HepG2 (cell line): ENCODE results near the gene VSX1. TPM values are rescaled to one million over a fixed set of nuclear protein-coding genes. Genes with fewer than 3 reads are reported as not detected.
A peak's percentile ranks its signal among the peaks of the same experiment; 100 is the strongest.

ENCODE experiments used
- SNAI1 ChIP-seq: sonication (generic); formaldehyde crosslinking; IDR thresholded peaks from 2 replicates; pipeline ENCODE4 v1.5.0; 2020; ENCODE audit warnings: mild to moderate bottlenecking, missing genetic modification reagents, borderline replicate concordance
- YY1 ChIP-seq: IDR thresholded peaks from 2 replicates; pipeline ENCODE4 v1.6.1; 2011; ENCODE audit warnings: low read length, low read depth, moderate library complexity, mild to moderate bottlenecking; ENCODE audit not compliant: insufficient read depth, insufficient replicate concordance
- ZNF430 ChIP-seq: sonication (generic); formaldehyde crosslinking; IDR thresholded peaks from 2 replicates; pipeline ENCODE4 v1.9.0; 2021; ENCODE audit warnings: mild to moderate bottlenecking, missing genetic modification reagents
- ZNF547 ChIP-seq: sonication (generic); formaldehyde crosslinking; IDR thresholded peaks from 2 replicates; pipeline ENCODE4 v1.5.1; 2020; ENCODE audit warnings: mild to moderate bottlenecking, missing genetic modification reagents
- ZNF564 ChIP-seq: sonication (generic); formaldehyde crosslinking; IDR thresholded peaks from 2 replicates; pipeline ENCODE4 v1.8.1; 2023; ENCODE audit warnings: mild to moderate bottlenecking, missing genetic modification reagents
- ZSCAN12 ChIP-seq: sonication (generic); formaldehyde crosslinking; IDR thresholded peaks from 2 replicates; pipeline ENCODE4 v1.9.0; 2021; ENCODE audit warnings: mild to moderate bottlenecking, missing genetic modification reagents
- polyA plus RNA-seq, 8 experiments: library from polyadenylated mRNA; depleted of rRNA in 3 of 8; stranded (reverse) in 7 of 8; unstranded in 1 of 8; fragments of >200 nt; fragmentation: Illumina TruSeq in 4 of 8; extraction: Trizol in 4 of 8; gene quantifications; 2 replicates each; pipeline versions ENCODE4 v1.2.1 to v1.2.3, GENCODE V29; 2011 to 2016; ENCODE audit warnings: low read depth in 4 of 8, missing spikeins in 1 of 8, mixed read lengths in 1 of 8; ENCODE audit not compliant: insufficient read depth in 1 of 8
- total RNA-seq, 5 experiments: library from RNA; depleted of rRNA; stranded (reverse); fragments of >200 nt; fragmentation: Illumina TruSeq; extraction: Trizol; gene quantifications; 2 replicates each; pipeline ENCODE4 v1.2.3, GENCODE V29; 2016; ENCODE audit warnings: low read depth in 1 of 5
- TF ChIP-seq, protein P1 (sequence below): sonication (generic); formaldehyde crosslinking; IDR thresholded peaks from 2 replicates; pipeline ENCODE4 v1.5.0; 2020; ENCODE audit warnings: mild to moderate bottlenecking, missing genetic modification reagents, borderline replicate concordance
- TF ChIP-seq, protein P2 (sequence below): IDR thresholded peaks from 2 replicates; pipeline ENCODE4 v1.6.1; 2012; ENCODE audit warnings: low read depth, low read length, improper control_type of control experiment
- TF ChIP-seq, protein P3 (sequence below): sonication (generic); formaldehyde crosslinking; IDR thresholded peaks from 2 replicates; pipeline ENCODE4 v1.4.0; 2020; ENCODE audit warnings: missing genetic modification reagents, mild to moderate bottlenecking, borderline replicate concordance
- TF ChIP-seq, protein P4 (sequence below): sonication (generic); formaldehyde crosslinking; IDR thresholded peaks from 2 replicates; pipeline ENCODE4 v1.8.0; 2022; ENCODE audit warnings: missing genetic modification reagents, low read depth, mild to moderate bottlenecking, borderline replicate concordance

The VSX1 gene
- total and polyA plus RNA-seq, 2 of the 13 experiments (the other 11 are each of a cell fraction or from before 2014, with no cell fraction given): 0.04 TPM; not detected in 1

DNA sequence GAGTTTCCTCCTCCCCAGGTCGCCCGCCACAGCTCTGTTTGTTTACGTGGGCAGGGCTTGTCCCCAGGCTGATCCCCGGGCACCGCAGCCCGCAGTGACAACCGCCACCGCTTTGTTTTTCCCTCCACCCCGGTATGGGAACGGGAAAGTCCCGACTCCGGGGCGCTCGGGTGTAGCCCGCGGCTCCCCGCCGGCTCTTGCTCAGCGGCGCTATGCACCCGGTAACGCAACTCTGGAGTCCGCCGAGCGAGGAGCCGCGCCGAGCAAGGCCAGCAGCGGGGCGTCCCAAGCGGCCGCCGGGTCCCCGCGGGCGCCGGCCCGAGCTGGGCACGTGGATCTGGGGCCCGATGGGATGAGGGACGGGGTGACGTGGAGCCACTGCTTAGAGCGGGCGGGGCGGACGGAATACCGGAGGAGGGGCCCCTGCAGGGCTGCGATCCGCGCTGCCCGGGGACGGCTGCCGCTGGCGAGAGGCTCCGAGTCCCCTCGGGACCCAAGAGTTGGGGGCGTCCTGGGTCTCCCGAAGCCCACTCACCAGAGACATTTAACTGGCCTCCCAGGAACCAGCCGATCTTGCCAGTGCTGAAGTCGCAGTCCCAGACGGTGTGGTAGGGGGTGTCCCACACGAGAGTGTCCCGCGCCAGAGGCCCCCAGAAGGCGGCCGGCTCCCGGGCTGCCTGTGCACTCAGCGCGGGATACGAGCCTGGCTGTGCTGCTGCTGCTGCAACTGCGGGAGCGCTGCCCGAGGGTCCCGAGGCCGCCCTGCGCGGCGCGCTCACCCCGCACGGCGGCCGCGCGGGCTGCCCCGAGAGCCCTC lies 24.5 kb downstream of the VSX1 start (continued):
- TF ChIP-seq, protein P1, sequence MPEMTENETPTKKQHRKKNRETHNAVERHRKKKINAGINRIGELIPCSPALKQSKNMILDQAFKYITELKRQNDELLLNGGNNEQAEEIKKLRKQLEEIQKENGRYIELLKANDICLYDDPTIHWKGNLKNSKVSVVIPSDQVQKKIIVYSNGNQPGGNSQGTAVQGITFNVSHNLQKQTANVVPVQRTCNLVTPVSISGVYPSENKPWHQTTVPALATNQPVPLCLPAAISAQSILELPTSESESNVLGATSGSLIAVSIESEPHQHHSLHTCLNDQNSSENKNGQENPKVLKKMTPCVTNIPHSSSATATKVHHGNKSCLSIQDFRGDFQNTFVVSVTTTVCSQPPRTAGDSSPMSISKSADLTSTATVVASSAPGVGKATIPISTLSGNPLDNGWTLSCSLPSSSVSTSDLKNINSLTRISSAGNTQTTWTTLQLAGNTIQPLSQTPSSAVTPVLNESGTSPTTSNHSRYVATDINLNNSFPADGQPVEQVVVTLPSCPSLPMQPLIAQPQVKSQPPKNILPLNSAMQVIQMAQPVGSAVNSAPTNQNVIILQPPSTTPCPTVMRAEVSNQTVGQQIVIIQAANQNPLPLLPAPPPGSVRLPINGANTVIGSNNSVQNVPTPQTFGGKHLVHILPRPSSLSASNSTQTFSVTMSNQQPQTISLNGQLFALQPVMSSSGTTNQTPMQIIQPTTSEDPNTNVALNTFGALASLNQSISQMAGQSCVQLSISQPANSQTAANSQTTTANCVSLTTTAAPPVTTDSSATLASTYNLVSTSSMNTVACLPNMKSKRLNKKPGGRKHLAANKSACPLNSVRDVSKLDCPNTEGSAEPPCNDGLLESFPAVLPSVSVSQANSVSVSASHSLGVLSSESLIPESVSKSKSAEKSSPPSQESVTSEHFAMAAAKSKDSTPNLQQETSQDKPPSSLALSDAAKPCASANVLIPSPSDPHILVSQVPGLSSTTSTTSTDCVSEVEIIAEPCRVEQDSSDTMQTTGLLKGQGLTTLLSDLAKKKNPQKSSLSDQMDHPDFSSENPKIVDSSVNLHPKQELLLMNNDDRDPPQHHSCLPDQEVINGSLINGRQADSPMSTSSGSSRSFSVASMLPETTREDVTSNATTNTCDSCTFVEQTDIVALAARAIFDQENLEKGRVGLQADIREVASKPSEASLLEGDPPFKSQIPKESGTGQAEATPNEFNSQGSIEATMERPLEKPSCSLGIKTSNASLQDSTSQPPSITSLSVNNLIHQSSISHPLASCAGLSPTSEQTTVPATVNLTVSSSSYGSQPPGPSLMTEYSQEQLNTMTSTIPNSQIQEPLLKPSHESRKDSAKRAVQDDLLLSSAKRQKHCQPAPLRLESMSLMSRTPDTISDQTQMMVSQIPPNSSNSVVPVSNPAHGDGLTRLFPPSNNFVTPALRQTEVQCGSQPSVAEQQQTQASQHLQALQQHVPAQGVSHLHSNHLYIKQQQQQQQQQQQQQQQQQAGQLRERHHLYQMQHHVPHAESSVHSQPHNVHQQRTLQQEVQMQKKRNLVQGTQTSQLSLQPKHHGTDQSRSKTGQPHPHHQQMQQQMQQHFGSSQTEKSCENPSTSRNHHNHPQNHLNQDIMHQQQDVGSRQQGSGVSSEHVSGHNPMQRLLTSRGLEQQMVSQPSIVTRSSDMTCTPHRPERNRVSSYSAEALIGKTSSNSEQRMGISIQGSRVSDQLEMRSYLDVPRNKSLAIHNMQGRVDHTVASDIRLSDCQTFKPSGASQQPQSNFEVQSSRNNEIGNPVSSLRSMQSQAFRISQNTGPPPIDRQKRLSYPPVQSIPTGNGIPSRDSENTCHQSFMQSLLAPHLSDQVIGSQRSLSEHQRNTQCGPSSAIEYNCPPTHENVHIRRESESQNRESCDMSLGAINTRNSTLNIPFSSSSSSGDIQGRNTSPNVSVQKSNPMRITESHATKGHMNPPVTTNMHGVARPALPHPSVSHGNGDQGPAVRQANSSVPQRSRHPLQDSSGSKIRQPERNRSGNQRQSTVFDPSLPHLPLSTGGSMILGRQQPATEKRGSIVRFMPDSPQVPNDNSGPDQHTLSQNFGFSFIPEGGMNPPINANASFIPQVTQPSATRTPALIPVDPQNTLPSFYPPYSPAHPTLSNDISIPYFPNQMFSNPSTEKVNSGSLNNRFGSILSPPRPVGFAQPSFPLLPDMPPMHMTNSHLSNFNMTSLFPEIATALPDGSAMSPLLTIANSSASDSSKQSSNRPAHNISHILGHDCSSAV (CRISPR knock-in tag): no peak
- TF ChIP-seq, protein P2, sequence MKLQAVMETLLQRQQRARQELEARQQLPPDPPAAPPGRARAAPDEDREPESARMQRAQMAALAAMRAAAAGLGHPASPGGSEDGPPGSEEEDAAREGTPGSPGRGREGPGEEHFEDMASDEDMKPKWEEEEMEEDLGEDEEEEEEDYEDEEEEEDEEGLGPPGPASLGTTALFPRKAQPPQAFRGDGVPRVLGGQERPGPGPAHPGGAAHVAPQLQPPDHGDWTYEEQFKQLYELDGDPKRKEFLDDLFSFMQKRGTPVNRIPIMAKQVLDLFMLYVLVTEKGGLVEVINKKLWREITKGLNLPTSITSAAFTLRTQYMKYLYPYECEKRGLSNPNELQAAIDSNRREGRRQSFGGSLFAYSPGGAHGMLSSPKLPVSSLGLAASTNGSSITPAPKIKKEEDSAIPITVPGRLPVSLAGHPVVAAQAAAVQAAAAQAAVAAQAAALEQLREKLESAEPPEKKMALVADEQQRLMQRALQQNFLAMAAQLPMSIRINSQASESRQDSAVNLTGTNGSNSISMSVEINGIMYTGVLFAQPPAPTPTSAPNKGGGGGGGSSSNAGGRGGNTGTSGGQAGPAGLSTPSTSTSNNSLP: no peak
- TF ChIP-seq YY1 (peak; percentile 1), ZNF564 (CRISPR knock-in tag) (peak; percentile 51; the same call in 1 of the 2 replicates), ZNF547 (CRISPR knock-in tag) (peak; percentile 94), ZNF430 (CRISPR knock-in tag) (peak; percentile 85; the same call in 1 of the 2 replicates), SNAI1 (no peak), ZSCAN12 (CRISPR knock-in tag) (no peak; the same call in 1 of the 2 replicates)
- TF ChIP-seq, protein P3, sequence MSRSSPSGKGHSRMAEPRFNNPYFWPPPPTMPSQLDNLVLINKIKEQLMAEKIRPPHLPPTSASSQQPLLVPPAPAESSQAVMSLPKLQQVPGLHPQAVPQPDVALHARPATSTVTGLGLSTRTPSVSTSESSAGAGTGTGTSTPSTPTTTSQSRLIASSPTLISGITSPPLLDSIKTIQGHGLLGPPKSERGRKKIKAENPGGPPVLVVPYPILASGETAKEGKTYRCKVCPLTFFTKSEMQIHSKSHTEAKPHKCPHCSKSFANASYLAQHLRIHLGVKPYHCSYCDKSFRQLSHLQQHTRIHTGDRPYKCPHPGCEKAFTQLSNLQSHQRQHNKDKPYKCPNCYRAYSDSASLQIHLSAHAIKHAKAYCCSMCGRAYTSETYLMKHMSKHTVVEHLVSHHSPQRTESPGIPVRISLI (CRISPR knock-in tag): no peak
- TF ChIP-seq, protein P4, sequence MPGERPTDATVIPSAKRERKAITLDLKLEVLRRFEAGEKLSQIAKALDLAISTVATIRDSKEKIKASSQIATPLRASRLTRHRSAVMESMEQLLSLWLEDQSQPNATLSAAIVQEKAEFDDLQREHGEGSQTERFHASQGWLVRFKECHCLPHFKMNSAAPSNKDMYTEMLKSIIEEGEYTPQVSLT (CRISPR knock-in tag): no peak
